GM10266 (cell line): ENCODE data around the gene ITK.
"Not testable (repeated sequence)": the region's sequence is repeated elsewhere in the genome, so short reads cannot be mapped to it uniquely, and the experiment has no call there.

Experiments
- DNase-seq: peaks from one replicate; pipeline ENCODE4 v3.0.0; 2012; ENCODE audit errors: extremely low spot score
- CTCF ChIP-seq: IDR thresholded peaks from 2 replicates; pipeline ENCODE4 v1.5.1; 2012; ENCODE audit warnings: mild to moderate bottlenecking, low read depth; ENCODE audit not compliant: control insufficient read depth, insufficient read depth; ENCODE audit errors: missing control alignments

Gene ITK

DNA sequence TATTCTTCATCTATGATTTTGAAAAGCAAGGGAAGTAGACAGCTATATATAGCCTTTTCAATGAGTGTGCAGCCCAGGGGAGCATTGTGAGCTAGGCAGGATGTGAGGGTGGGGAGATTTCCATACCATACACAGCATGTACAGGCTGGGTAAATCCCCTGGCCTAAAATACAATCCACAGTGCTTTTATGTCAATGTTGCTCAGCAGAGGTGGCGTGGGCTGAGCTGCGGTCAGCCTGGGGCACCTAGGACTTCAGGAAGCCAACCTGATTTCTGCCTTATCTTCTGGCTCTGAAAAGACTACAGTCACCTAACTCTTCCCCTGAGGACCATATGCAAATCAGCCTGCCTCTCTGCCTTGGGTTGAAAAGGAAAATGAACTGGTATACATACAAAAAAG is 8.2 kb upstream of the ITK start:
- no peak for TF ChIP-seq CTCF
- DNase-seq, result peak; percentile 80

DNA sequence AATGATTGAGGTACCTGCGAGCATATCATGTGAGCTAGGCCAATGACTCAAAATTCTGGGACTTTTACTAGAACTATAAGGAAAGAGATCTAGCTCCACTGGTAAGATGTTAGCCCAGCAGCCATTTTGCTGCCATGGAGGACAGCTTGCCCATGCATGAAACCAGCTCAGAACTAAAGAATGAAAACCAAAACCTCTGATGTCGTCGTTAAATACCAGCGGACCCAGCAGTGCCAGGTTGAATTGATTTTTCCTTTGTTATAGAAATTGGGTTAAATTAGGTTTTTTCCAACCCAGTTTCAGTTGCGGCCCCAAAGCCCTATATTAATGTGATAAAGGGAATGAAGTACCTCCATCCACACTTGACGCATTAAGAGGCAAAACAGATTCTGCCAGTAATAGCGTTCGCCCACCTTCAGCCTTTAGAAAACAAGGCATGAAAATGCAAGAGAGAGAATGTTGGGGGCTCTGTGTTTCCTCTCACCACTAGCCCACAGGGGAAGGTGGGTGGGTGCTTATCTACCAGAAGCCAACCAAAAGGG is 5.5 kb upstream of the ITK start:
- TF ChIP-seq CTCF, result no peak
- DNase-seq, result no peak

DNA sequence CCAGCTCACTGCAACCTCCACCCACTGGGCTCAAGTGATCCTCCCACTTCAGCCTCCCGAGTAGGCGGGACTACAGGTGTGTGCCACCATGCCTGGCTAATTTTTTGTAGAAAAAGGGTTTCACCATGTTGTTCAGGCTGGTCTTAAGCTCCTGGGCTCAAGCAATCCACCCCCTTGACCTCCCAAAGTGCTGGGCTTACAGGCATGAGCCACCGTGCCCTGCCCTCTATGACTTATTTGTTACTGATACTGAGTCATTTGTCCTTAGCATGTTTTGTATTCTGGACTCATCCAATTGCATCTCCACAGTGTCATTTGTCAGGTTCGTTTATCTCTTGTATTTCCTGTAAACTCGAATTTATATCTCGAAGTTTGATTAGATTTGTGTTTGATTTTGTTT is 2.7 kb upstream of the ITK start:
- no peak for TF ChIP-seq CTCF
- no peak for DNase-seq

GRCh38 chr5:157178966-157179365 is 1.7 kb upstream of the ITK start:
- no peak for TF ChIP-seq CTCF
- DNase-seq, result no peak

- no peak for TF ChIP-seq CTCF
- no peak for DNase-seq
Measured at GRCh38 chr5:157182143-157182757, 1.6 kb downstream of the ITK start.

- no peak for DNase-seq
- no peak for TF ChIP-seq CTCF
Measured at GRCh38 chr5:157184117-157184670, 3.6 kb downstream of the ITK start.

- not testable (repeated sequence) for DNase-seq
Measured at GRCh38 chr5:157185122-157185521, 4.5 kb downstream of the ITK start.
